Mesothelial cell of epicardium (in vitro differentiated cells): ENCODE data around the gene CACNA2D3. TPM values are rescaled to one million over a fixed set of nuclear protein-coding genes. Genes with fewer than 3 reads are reported as not detected.

ENCODE experiments used
- DNase-seq, 2 experiments: peaks; one replicate each; pipeline ENCODE4 v3.0.0; 2021; ENCODE audit warnings: low spot score in 2 of 2; ENCODE audit not compliant: unreplicated experiment in 2 of 2
- H3K27ac Mint-ChIP-seq: 2 replicates; pipeline ENCODE4 v1.8.0; 2021; ENCODE audit warnings: mixed read lengths
- H3K27me3 Mint-ChIP-seq: 2 replicates; pipeline ENCODE4 v1.8.0; 2021; ENCODE audit warnings: low read depth, mixed read lengths
- H3K36me3 Mint-ChIP-seq: 2 replicates; pipeline ENCODE4 v1.8.0; 2021; ENCODE audit warnings: mixed read lengths
- H3K4me1 Mint-ChIP-seq: 2 replicates; pipeline ENCODE4 v1.8.0; 2021; ENCODE audit warnings: mixed read lengths
- H3K4me3 Mint-ChIP-seq: 2 replicates; pipeline ENCODE4 v1.8.0; 2021; ENCODE audit warnings: mild to moderate bottlenecking, moderate library complexity, mixed read lengths
- H3K9me3 Mint-ChIP-seq: 2 replicates; pipeline ENCODE4 v1.8.0; 2021; ENCODE audit warnings: mixed read lengths
- CTCF ChIP-seq: fragments of 200-600 bp; sonication (generic); IDR thresholded peaks from one replicate; pipeline ENCODE4 v1.5.0; 2021; ENCODE audit warnings: antibody characterized with exemption; ENCODE audit not compliant: unreplicated experiment
- total RNA-seq: library from RNA; stranded (reverse); gene quantifications from 3 replicates; pipeline ENCODE4 v1.2.1, GENCODE V29; 2021

Gene CACNA2D3
- total RNA-seq, 1 donor from 2014 or later: 2.3 TPM

DNA sequence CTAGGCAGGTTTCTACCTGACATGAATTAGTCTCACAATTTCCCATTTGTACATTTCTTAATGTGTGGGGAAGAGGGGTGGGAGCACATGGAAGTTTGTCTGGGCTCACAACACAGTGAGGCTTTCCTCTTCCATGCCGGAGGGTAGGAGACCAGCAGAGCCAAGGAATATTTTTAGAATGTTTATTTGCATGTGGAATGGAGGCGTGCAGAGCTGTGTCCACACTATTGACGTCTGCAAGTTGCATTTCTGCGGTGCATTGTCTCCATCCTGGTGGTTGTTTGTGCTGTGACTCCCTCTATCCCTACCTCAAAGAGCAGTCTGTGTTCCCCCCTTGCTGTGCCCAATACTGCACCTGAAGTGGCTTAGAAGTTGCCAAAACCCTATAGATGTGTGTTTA, 908.6 kb downstream of the CACNA2D3 start:
- Mint-ChIP-seq H3K4me1 (peaks cover 8% of the 10 kb centered on the region), H3K4me3 (no peak overlapping the region), H3K27ac (no peak overlapping the region), H3K9me3 (peaks cover 4% of the 10 kb centered on the region), H3K36me3 (peaks cover 2% of the 10 kb centered on the region), H3K27me3 (peaks cover 3% of the 10 kb centered on the region)
- no peak for TF ChIP-seq CTCF
- DNase-seq: no peak

DNA sequence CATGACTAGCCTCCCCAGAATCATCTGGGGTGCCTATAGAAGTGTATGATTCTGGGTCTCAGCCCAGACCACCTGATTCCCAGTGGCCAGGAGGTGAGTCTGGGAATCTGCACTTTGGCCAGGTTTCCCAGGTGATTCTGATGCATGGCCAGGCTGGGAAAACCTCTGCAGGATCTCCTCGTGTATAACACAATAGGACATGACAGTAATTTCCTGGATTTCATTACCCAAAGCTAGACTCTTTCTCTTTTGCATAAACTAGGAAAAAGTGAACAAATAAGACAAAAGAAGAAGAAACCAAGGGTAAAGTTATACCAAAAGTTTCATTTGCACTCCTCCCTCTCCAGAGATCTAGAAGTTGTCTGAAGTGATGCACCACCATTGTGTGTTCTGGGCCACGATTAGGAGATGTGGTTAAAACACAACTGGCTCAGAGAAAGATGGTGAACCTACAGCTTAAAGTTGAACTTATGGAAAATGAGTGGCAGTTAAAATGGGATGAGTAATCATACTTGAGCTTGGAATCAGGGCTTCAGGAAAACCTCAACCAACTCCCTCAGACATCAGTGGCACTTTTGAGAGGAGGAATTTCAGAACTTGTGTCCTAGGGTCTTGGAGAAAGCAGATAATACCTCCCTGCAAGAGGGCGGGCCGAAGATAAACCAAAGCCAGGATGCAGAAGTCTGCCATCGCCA, 914.7 kb downstream of the CACNA2D3 start:
- no peak overlapping the region for H3K27ac Mint-ChIP-seq
- peaks cover 2% of the 10 kb centered on the region for H3K27me3 Mint-ChIP-seq
- H3K4me1 Mint-ChIP-seq: peaks cover 8% of the 10 kb centered on the region
- H3K9me3 Mint-ChIP-seq: no peaks in the 10 kb centered on the region
- TF ChIP-seq CTCF: no peak
- no peaks in the 10 kb centered on the region for H3K36me3 Mint-ChIP-seq
- H3K4me3 Mint-ChIP-seq: no peak overlapping the region
- no peak for DNase-seq

GRCh38 chr3:55042591-55042990, 920.2 kb downstream of the CACNA2D3 start:
- Mint-ChIP-seq H3K4me1 (no peaks in the 10 kb centered on the region), H3K27me3 (no peaks in the 10 kb centered on the region), H3K4me3 (no peak overlapping the region), H3K27ac (no peak overlapping the region), H3K9me3 (peaks cover 5% of the 10 kb centered on the region), H3K36me3 (no peaks in the 10 kb centered on the region)
- DNase-seq: no peak
- no peak for TF ChIP-seq CTCF

- Mint-ChIP-seq H3K27me3 (no peaks in the 10 kb centered on the region), H3K36me3 (peaks cover 2% of the 10 kb centered on the region), H3K4me3 (no peak overlapping the region), H3K4me1 (no peaks in the 10 kb centered on the region), H3K27ac (no peak overlapping the region), H3K9me3 (peaks cover 5% of the 10 kb centered on the region)
- no peak for DNase-seq
- no peak for TF ChIP-seq CTCF
Measured at GRCh38 chr3:55044486-55044885, 922.1 kb downstream of the CACNA2D3 start.

- Mint-ChIP-seq H3K4me3 (no peak overlapping the region), H3K36me3 (peaks cover 17% of the 10 kb centered on the region), H3K4me1 (peaks cover 40% of the 10 kb centered on the region), H3K27me3 (no peaks in the 10 kb centered on the region), H3K27ac (no peak overlapping the region), H3K9me3 (peaks cover 24% of the 10 kb centered on the region)
- TF ChIP-seq CTCF: no peak
- no peak for DNase-seq
Measured at GRCh38 chr3:55059027-55059629, 936.8 kb downstream of the CACNA2D3 start.
